Activated naive CD4-positive, alpha-beta T cell treated with anti-CD3 and anti-CD28 coated beads, Interleukin-2, amount 50 U/mL, for 72 hours (primary cell): ENCODE data around the gene ERICH6. TPM values are rescaled to one million over a fixed set of nuclear protein-coding genes. Genes with fewer than 3 reads are reported as not detected.
"Not testable (repeated sequence)": the region's sequence is repeated elsewhere in the genome, so short reads cannot be mapped to it uniquely, and the experiment has no call there.

Source experiments
- ATAC-seq, 2 donors: fragments of 150-1000 bp; cut with Tn5 transposase; 2 replicates each; pipeline ENCODE4 v1.10.0; 2021; ENCODE audit warnings: mild to moderate bottlenecking in 2 of 2, moderate library complexity in 2 of 2
- DNase-seq, 2 donors: peaks; one replicate each; pipeline ENCODE4 v3.0.0; 2021 to 2022; ENCODE audit warnings: low spot score in 2 of 2
- H3K27ac Mint-ChIP-seq, 2 donors: one replicate each; pipeline ENCODE4 v1.8.0; 2022; ENCODE audit warnings: mild to moderate bottlenecking in 2 of 2, mixed read lengths in 2 of 2
- H3K36me3 Mint-ChIP-seq, 2 donors: one replicate each; pipeline ENCODE4 v1.8.0; 2022; ENCODE audit warnings: mixed read lengths in 2 of 2
- H3K9me3 Mint-ChIP-seq, 2 donors: one replicate each; pipeline ENCODE4 v1.8.0; 2022; ENCODE audit warnings: mixed read lengths in 2 of 2
- total RNA-seq, 2 donors: library from RNA; stranded (reverse); gene quantifications; one replicate each; pipeline ENCODE4 v1.2.3, GENCODE V29; 2022

Gene ERICH6
- total RNA-seq, 2 donors from 2014 or later = not detected

DNA sequence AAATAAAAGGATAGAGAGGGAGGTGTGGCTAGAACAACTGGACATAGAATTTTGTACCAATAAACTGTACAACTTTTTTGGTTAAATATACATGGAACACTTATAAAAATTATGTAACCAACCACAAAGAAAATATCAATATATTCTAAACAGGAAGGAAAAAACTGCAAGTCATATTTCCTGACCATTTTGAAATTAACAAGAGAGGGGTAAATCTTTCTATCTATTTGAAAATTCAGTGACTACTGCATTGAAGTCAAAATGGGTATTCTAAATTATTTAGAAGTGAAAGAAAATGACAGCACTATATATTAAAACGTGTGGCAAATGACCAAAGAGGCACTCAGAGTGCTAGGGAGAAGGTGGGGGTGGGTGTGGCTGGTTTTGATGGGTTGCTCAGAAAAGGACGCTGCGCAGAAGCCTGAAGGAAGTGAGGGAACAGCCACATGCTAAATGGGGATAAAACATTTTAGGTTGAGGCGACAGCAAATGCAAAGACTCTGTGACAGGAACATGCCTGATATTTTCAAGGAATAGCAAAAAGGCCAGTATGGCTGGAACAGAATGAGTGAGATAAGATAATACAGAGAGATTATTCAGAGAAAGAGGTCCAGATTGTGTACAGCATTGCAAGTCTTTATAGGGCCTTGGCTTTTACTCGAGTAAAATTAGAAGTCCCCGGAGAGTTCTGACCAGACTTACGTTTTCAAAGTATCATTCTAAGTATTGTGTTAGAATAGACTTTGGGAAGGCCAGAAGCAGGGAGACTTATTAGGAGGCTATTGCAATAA is 41.1 kb downstream of the ERICH6 start:
- no peak for DNase-seq
- no peak for ATAC-seq
- Mint-ChIP-seq H3K9me3 (no peaks in the 10 kb centered on the region), H3K36me3 (no peaks in the 10 kb centered on the region), H3K27ac (no peak overlapping the region)

DNA sequence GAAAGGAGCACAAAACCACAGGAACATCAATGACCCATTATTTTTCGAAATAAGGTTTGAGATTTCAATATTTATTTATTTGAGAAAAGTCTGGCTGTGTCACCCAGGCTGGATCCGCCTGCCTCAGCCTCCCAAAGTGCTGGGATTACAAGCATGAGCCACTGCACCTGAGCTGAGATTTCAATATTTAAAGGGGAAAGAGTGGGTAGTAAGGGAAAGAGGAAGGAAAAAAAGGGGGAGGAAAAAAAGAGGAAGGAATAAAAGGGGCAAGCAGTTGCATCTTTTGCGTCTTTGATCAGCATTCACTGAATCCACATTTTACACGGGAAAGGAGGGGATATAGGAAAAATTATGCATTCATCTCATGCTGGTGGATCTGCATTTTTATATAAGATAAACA is 47.4 kb downstream of the ERICH6 start:
- Mint-ChIP-seq H3K36me3 (no peaks in the 10 kb centered on the region), H3K9me3 (peaks cover 0 to 8% of the 10 kb centered on the region in 2 donors), H3K27ac (no peak overlapping the region)
- DNase-seq (no peak), ATAC-seq (no peak)

GRCh38 chr3:150653110-150653561 is 50.6 kb downstream of the ERICH6 start:
- H3K36me3 Mint-ChIP-seq = no peaks in the 10 kb centered on the region
- peak; percentile 64 to 70 for ATAC-seq
- no peak for DNase-seq
- no peak overlapping the region for H3K27ac Mint-ChIP-seq
- peaks cover 0 to 8% of the 10 kb centered on the region in 2 donors for H3K9me3 Mint-ChIP-seq

DNA sequence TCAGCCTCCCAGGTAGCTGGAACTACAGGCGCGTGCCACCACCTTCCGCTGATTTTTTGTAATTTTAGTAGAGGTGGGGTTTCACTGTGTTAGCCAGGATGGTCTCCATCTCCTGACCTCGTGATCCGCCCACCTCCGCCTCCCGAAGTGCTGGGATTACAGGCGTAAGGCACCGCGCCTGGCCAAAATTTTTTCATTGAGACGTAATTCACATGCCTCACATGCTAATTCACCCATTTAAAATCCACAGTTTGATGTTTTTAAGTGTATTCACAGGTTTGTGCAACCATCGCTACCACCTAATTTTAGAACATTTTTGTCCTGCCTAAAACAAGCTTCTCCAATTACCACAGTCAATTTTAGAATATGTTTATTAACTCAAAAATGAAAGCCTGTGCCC is 63.5 kb downstream of the ERICH6 start:
- ATAC-seq = no peak
- no peaks in the 10 kb centered on the region for H3K9me3 Mint-ChIP-seq

DNA sequence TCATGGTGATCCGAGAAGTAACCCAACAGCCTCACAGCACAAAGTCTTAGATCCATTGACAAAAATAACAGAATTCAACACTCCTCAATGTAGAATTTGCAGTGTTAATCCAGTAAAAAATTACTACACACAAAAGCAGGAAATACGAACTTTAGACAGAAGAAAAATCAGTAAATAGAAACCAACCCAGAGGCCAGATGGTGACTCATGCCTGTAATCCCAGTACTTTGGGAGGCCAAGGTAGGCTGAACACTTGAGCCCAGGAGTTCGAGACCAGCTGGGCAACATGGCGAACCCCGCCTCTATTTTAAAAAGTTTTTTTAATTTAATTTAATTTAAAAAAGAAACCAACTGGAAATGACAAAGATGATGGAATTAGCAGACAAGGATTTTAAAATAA is 64.5 kb downstream of the ERICH6 start:
- Mint-ChIP-seq H3K9me3 (no peaks in the 10 kb centered on the region), H3K27ac (no peak overlapping the region), H3K36me3 (no peaks in the 10 kb centered on the region)
- ATAC-seq = no peak
- DNase-seq = no peak

More for the DNA sequence above, 63.5 kb downstream of the ERICH6 start:
- DNase-seq = no peak
- no peaks in the 10 kb centered on the region for H3K36me3 Mint-ChIP-seq
- H3K27ac Mint-ChIP-seq = no peak overlapping the region

GRCh38 chr3:150636258-150636657 is 67.5 kb downstream of the ERICH6 start:
- Mint-ChIP-seq H3K36me3 (no peaks in the 10 kb centered on the region), H3K27ac (no peak overlapping the region), H3K9me3 (no peaks in the 10 kb centered on the region)
- ATAC-seq = no peak
- DNase-seq = no peak

DNA sequence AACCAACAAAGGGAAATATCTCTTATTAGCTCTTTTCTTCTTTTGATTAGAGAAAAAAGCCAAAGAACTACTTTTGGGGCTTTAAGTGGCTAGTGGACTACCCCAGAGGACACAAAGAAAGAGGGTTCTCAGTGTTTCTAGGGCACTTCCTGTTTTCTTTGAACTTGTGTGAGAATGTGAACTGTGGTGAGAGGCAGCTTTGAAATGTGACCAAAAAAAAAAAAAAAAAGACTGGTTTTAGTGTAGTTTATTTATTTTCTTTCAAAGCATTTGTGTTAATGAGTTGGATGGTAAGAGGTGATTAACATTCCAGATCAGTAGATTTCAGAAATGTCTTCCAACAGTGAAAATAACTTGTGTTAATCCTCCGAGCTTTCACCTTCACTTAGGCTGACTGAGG is 68.2 kb downstream of the ERICH6 start:
- DNase-seq (no peak), ATAC-seq (peak; percentile 44 to 56)
- peaks cover 0 to 3% of the 10 kb centered on the region in 2 donors for H3K36me3 Mint-ChIP-seq
- H3K27ac Mint-ChIP-seq = peak overlapping the region; percentile 10 to 72
- no peaks in the 10 kb centered on the region for H3K9me3 Mint-ChIP-seq

GRCh38 chr3:150635076-150635475 is 68.6 kb downstream of the ERICH6 start:
- H3K27ac Mint-ChIP-seq = peak overlapping the region in 1 of 2 donors; percentile 72
- DNase-seq = no peak
- H3K9me3 Mint-ChIP-seq = no peaks in the 10 kb centered on the region
- ATAC-seq = no peak
- peaks cover 0 to 5% of the 10 kb centered on the region in 2 donors for H3K36me3 Mint-ChIP-seq

GRCh38 chr3:150631515-150632221 is 72.1 kb downstream of the ERICH6 start:
- Mint-ChIP-seq H3K27ac (no peak overlapping the region), H3K9me3 (no peaks in the 10 kb centered on the region), H3K36me3 (peaks cover 0 to 19% of the 10 kb centered on the region in 2 donors)
- no peak for DNase-seq
- no peak for ATAC-seq

DNA sequence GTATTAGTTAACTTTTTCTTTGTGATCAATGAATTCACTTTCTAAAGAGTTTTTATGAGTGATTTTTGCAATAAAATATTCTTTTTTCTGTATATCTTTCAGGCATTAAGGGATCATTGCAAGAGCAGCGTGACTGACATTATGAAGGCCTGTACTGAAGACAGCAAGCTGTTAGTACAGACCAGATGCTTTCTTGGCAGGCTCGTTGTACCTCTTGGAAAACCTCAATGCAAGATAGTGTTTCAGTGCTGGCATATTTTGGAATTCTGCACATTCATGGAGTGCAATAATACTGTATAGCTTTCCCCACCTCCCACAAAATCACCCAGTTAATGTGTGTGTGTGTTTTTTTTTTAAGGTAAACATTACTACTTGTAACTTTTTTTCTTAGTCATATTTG is 76.2 kb downstream of the ERICH6 start:
- H3K27ac Mint-ChIP-seq = no peak overlapping the region
- H3K9me3 Mint-ChIP-seq = no peaks in the 10 kb centered on the region

GRCh38 chr3:150626148-150626930 is 77.4 kb downstream of the ERICH6 start:
- Mint-ChIP-seq H3K27ac (no peak overlapping the region), H3K9me3 (no peaks in the 10 kb centered on the region), H3K36me3 (peaks cover 5 to 31% of the 10 kb centered on the region in 2 donors)
- ATAC-seq (no peak), DNase-seq (no peak)

More for the DNA sequence above, 76.2 kb downstream of the ERICH6 start:
- no peak for ATAC-seq
- no peak for DNase-seq
- peaks cover 5 to 31% of the 10 kb centered on the region in 2 donors for H3K36me3 Mint-ChIP-seq

DNA sequence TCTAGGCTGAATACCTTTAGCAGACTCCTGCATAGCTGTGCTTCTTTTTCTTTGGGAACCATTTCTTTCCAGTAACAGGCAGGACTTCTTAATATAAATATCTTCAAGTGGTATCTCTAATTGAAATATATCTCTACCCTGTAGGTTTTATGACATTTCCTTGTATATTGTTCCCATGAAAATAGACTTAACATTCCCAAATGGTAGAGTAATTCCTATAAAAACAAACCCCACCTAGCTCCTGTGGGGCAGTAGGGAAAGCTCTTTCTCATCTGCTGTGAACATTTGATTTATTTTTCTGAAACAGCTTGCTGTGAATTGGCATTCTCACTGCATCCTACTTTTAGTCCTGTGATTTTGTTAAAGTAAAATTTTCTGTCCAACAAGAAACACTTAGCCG is 79.8 kb downstream of the ERICH6 start:
- DNase-seq (no peak), ATAC-seq (no peak)
- peak overlapping the region in 1 of 2 donors; percentile 13 for H3K27ac Mint-ChIP-seq
- no peaks in the 10 kb centered on the region for H3K9me3 Mint-ChIP-seq
- peaks cover 5 to 26% of the 10 kb centered on the region in 2 donors for H3K36me3 Mint-ChIP-seq

DNA sequence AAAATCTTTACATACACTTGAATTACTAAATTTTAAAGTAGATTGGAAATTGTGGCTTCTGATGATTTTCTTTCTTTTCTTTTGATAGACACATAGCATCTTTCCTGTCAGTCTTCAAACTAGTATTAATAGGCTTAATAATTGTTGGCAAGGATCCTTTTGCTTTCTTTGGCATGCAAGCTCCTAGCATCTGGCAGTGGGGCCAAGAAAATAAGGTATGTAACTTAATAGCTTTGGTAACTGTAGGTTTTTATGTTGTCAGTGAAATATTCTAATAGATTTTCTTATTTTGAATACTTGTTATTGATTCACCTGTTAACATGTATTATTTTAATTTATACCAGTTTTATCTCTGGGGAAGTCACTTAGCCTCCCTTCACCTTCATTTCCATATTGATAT is 80.8 kb downstream of the ERICH6 start:
- H3K36me3 Mint-ChIP-seq = peaks cover 5 to 35% of the 10 kb centered on the region in 2 donors
- DNase-seq, H3K9me3 Mint-ChIP-seq, ATAC-seq, H3K27ac Mint-ChIP-seq: not testable (repeated sequence)

GRCh38 chr3:150620002-150620689 is 83.6 kb downstream of the ERICH6 start:
- H3K27ac Mint-ChIP-seq = no peak overlapping the region
- DNase-seq (no peak), ATAC-seq (no peak)
- H3K36me3 Mint-ChIP-seq = peaks cover 2 to 17% of the 10 kb centered on the region in 2 donors
- H3K9me3 Mint-ChIP-seq = no peaks in the 10 kb centered on the region

- ATAC-seq = peak; percentile 59 to 73
- peak overlapping the region; percentile 11 to 93 for H3K27ac Mint-ChIP-seq
- H3K9me3 Mint-ChIP-seq = peaks cover 3 to 5% of the 10 kb centered on the region in 2 donors
- peaks cover 6 to 30% of the 10 kb centered on the region in 2 donors for H3K36me3 Mint-ChIP-seq
- DNase-seq = no peak
Observed at GRCh38 chr3:150613709-150614480, 89.8 kb downstream of the ERICH6 start.

- ATAC-seq = no peak
- no peak overlapping the region for H3K27ac Mint-ChIP-seq
Observed at GRCh38 chr3:150613034-150613433, 90.7 kb downstream of the ERICH6 start.

More at GRCh38 chr3:150613034-150613433, 90.7 kb downstream of the ERICH6 start:
- DNase-seq = no peak
- peaks cover 3 to 5% of the 10 kb centered on the region in 2 donors for H3K9me3 Mint-ChIP-seq
- peaks cover 6 to 23% of the 10 kb centered on the region in 2 donors for H3K36me3 Mint-ChIP-seq
